SU-DHL-6 (cell line): ENCODE measurements around the gene FLG2.

Source experiments
- EZH2phosphoT487 ChIP-seq: fragments of 200-600 bp; sonication (generic), shearing (Covaris generic); conservative IDR thresholded peaks from 2 replicates; pipeline ENCODE4 v1.6.1; 2018; ENCODE audit warnings: mild to moderate bottlenecking, antibody characterized with exemption, low read length, moderate library complexity, mixed read lengths
- TF ChIP-seq, protein P1 (sequence below): fragments of 200-600 bp; sonication (generic); IDR thresholded peaks from one replicate; pipeline ENCODE4 v1.5.1; 2017; ENCODE audit warnings: antibody characterized with exemption, mild to moderate bottlenecking, low read length, moderate library complexity; ENCODE audit not compliant: insufficient read depth, poor library complexity, severe bottlenecking

DNA sequence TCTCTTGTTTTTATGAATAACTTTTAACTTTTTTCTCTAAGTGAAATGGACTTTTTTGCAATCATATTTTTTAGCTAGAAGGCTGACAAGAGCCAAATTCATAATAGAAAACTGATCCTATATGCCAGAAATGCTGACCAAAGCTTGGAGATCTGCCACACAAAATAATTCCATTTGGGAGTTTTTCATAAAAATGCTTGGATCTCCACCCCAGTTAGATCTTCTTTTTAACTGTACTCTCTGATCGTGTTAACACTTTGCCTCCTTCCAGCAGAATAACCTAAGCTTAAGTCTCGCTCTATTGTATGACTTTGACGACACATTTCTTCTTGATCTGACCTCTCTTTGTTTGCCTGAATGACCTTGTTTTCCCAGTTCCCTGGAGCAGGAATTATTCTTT is 16.8 kb downstream of the FLG2 start:
- TF ChIP-seq, protein P1, sequence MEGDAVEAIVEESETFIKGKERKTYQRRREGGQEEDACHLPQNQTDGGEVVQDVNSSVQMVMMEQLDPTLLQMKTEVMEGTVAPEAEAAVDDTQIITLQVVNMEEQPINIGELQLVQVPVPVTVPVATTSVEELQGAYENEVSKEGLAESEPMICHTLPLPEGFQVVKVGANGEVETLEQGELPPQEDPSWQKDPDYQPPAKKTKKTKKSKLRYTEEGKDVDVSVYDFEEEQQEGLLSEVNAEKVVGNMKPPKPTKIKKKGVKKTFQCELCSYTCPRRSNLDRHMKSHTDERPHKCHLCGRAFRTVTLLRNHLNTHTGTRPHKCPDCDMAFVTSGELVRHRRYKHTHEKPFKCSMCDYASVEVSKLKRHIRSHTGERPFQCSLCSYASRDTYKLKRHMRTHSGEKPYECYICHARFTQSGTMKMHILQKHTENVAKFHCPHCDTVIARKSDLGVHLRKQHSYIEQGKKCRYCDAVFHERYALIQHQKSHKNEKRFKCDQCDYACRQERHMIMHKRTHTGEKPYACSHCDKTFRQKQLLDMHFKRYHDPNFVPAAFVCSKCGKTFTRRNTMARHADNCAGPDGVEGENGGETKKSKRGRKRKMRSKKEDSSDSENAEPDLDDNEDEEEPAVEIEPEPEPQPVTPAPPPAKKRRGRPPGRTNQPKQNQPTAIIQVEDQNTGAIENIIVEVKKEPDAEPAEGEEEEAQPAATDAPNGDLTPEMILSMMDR, result no peak
- TF ChIP-seq EZH2phosphoT487, result no peak
